NCI-H146 (cell line): ENCODE data around the gene ETV7.
A peak's percentile ranks its signal among the peaks of the same experiment; 100 is the strongest.
"Not testable (repeated sequence)": the region's sequence is repeated elsewhere in the genome, so short reads cannot be mapped to it uniquely, and the experiment has no call there.

ENCODE experiments used
- DNase-seq: peaks from one replicate; lab custom pipeline; 2025; lab: John Stamatoyannopoulos, UW

The ETV7 gene

DNA sequence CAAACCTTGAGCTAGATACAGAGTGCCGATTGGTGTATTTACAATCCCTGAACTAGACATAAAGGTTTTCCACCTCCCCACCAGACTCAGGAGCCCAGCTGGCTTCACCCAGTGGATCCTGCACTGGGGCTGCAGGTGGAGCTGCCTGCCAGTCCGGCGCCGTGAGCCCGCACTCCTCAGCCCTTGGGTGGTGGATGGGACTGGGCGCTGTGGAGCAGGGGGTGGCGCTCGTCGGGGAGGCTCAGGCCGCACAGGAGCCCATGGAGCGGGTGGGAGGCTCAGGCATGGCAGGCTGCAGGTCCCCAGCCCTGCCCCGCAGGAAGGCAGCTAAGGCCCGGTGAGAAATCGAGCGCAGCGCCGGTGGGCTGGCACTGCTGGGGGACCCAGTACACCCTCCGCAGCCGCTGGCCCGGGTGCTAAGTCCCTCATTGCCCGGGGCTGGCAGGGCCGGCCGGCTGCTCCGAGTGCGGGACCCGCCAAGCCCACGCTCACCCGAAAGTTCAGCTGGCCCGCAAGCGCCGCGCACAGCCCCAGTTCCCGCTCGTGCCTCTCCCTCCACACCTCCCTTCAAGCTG, 23.3 kb downstream of the ETV7 start:
- DNase-seq: not testable (repeated sequence)

DNA sequence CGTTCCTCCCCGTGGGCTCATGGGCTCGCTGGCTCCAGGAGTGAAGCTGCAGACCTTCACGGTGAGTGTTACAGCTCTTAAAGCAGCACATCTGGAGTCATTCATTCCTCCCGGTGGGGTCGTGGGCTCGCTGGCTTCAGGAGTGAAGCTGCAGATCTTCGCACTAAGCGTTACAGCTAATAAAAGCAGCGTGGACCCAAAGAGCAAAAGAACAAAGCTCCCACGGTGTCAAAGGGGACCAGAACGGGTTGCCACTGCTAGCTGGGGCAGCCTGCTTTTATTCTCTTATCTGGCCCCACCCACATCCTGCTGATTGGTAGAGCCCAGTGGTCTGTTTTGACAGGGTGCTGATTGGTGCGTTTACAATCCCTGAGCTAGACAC, 24.1 kb downstream of the ETV7 start:
- not testable (repeated sequence) for DNase-seq

DNA sequence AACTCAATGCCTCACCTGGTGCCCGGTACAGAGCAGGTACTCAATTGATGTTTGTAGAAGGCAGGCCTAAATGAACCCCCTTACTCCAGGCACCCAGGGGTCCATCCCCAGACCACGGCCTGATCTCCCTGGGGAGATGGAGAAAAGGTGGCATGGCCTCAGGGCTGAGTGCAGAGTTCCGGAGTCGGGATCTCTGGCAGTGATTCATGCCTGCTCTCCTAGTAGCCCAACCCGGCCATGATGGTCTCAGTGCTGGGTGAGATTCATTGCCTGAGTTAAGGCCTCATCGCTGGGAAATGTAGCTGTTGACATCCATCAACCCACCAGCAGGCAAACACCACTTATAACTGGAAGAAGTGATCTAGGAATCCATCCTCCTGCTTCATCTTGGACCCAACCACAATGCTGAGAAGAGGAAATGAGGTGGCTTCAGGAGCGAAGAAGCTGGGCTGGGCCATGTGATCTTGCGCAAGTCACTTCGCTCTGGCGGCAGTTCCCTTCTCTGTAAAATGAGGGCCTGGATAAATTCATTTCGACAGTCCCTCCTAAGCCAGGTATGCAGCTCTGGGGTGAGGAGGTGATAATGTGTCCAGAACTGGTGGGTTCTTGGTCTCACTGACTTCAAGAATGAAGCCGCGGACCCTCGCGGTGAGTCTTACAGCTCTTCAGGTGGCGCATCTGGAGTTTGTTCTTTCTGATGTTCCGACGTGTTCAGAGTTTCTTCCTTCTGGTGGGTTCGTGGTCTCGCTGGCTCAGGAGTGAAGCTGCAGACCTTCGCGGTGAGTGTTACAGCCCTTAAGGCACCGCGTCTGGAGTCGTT, 24.7 kb downstream of the ETV7 start:
- DNase-seq: no peak

DNA sequence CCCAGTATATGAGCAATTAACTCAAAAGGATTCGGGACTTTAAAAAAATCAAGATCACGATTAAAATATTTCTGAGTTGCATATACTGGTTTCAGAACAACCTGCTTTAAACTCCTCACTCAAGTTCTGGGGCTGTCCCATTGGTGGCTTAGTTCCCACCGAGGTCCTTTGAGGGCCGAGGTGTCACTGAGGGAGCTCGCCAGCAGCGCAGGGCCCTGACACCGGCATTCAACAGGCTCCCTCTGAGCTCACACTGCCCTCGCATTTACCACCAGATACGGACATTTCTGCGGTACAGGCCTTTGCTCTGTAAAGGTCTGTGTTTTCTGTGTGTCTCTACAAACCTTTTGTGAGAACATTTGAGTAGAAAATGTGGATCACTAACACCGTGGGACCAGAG, 26.4 kb downstream of the ETV7 start:
- DNase-seq: no peak

DNA sequence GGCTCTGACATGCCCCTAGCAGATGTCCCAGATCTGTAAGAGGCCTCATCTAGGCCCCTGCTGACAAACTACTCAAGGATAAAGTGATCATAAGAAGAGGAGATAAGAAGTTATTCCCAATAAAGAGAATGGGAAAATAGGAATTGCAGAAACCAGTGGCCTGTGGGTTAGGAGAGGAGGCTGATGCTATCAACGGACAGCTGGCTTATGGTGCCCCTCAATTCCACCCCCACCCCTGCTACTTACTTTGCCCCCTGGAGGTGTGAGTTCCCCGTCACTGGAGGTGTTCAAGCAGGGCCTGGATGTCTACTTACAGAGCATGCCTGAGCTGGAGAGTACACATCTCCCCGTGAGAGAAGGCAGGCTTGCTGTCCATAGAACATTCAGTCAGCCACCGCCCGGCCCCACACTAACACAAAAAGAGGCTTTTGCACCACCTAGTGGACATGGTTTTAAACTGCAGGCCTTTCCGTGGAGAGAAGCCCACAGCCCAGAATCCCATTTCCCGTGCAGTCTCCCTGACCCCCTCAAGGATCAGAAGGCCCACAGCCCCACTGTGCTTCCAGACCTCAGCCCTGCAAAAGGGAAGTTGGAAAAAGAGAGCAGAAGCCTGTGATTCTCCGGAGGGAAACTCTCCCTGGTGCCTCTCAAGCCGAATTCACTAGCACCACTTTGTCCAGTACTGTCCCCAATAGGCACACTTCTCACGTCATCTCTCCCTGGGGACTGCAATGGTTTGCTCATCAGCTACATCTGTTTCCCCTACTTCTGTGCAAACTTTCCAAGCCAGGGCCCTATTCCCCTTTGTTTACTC, 27.0 kb downstream of the ETV7 start:
- peak; percentile 81 for DNase-seq

DNA sequence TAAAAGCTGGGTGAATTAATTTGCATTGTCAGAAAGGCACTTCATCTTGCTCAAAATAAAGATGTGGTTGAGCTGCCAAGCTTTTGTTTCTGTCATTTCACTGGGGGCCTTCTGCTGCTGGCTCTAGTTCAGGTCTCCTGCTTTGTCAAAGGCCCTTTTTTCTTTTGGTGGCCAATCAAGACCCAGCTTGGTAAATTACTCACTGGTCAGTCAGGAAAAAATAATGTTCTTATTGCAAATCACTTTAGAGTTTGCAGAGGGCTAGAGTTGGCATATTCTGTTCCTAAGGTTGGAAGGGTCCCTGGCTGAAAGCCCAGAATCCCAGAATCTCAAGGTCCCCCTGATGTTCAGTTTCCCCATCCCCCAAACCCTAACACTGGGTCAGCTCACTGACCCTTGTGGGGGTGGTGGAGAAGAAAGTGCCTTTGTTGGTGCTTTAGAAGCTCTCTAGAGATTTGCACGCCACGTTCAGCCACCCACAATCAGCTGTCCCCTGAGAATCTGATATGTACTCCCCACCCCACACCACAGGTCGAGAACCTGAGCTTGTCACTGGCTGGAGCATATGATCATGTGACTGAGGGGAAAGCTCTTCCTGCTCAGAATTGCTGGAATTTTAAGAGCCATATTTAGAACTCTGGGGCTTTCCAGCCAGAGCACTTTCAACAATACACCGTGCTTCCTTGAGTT, 29.1 kb downstream of the ETV7 start:
- no peak for DNase-seq

DNA sequence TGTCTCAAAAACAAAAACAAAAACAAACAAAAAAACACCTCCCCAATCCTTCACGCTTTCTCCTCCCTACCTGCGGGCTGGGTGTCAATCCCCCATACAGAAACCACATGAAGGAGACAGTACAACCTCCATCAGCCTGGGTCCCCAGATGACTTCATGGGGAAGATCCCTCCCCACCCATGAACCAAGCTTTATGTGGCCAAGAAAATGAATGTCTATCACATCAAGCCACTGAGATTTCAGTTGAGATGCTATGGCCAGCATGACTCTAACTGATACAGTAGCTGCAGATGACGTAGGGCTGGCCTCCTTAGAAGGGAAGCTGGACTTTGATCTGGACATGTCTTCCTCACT, 29.6 kb downstream of the ETV7 start:
- no peak for DNase-seq

DNA sequence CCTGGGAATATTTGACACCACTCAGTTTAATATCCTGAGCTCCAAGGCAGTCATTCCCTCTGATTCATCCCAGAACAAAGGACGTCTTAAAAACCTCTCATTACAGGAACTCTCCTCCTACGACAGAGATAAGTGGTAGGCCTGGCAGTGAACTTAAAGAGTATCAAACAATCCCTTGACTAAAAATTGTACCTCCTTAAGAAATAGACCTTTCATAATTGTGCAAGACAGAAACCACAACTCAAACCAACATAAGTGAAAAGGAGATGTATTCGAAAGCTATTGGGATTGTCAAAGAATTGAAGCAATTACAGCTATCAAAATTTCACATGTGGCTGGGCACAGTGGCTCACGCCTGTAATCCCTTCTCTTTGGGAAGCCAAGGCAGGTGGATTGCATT, 31.6 kb downstream of the ETV7 start:
- no peak for DNase-seq

DNA sequence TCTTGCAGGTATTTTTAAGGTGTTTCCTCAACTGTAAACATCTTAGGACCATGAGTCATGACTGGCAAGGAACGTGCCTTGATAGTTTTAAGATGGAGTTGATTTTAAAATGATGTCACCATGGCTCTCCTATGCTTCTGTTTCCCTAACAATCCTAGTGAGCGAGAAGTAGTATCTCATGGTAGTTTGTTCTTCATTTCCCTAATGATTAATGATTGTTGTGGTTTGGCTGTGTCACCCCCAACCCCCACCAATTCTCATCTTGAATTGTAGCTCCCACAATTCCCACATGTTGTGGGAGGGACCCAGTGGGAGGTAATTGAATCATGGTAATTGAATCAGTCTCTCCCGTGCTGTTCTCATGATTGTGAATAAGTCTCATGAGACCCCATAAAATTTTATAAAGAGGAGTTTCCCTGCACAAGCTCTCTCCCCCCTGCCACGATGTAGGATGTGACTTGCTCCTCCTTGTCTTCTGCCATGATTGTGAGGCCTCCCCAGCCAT, 34.0 kb downstream of the ETV7 start:
- DNase-seq: no peak

DNA sequence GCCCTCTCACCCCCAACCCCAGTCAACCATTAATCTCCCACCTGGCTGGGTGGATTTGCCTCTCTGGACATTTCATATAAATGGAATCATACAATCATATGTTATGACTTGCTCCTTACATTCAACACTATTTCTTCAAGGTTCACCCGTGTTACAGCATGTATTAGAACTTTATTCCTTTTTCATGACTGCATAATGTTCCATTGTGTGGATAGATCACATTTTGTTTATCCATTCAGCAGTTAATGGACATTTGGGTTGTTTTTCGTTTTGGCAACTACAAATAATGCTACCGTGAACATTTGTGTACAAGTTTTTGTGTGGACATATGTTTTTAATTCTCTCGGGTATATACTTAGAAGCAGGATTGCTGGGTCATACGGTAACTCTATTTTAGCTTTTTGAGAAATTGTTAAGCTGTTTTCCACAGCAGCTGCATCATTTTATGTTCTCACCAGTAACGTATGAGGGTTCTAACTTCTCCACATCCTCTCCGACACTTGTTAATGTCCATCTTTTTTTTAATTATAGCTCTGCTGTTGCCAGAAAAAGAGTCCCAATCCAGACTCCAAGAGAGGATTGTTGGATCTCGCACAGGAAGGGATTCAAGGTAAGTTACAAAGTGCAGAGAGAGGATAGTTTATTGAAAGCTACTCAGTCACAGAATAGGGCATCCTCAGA, 34.9 kb downstream of the ETV7 start:
- DNase-seq: no peak

DNA sequence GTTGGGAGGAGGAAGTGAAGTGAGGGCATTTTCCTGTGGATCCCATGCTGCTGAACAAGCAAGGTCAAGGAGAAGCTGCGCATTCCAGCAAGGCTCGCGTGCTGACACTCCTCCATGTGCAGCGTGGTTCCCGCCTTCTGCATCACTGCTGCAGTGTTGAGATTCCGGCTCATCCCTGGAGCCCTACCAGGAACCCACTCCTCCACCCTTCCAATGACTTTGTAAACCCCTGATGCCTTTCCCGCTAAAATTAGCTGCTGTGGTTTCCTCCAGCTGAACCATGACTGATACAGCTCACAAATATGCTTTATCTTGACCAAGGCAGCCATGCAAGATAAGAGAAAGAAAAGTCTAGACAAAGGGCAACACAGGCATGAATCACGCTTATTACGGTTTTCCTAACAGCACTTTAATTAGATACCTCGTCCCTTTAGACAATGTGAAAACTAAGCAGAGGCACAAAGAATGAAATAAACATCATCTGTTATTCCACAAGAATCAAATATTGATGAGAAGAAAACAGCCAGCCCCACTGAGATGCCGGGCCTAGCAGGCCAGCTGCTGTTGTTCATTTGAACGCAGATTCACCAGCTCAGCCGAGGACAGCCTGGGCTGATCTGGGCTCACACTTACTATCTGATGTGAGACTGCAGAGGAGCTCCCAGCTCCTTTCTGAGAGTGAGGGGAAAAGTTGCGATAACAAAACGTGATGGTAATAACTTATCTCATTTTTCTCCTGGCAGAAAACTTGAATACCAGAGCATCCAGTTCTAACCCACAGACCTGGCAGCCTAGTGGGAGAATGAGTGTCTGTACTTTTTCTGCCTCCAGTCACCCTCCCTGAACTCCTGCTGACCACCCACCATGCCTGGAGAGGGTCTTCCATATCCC, 36.5 kb downstream of the ETV7 start:
- DNase-seq: no peak

DNA sequence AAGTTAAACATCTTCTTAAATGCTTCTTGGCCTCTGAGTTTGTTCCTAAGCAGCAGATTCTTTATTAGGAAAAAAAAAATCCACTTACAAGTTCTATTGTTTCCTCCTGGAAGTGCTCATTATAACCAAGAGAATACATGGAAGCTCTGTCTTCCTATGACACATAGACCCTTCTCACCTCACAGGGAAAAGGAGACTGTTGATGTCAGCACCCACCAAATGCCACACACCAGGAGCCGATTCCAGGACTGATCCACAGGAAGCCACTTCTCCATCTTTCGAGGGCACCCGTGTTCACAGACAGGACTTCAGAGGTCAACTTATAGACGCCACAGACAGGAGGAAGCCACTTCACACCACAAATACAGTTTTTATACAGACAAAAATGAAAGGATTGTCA, 37.4 kb downstream of the ETV7 start:
- no peak for DNase-seq

DNA sequence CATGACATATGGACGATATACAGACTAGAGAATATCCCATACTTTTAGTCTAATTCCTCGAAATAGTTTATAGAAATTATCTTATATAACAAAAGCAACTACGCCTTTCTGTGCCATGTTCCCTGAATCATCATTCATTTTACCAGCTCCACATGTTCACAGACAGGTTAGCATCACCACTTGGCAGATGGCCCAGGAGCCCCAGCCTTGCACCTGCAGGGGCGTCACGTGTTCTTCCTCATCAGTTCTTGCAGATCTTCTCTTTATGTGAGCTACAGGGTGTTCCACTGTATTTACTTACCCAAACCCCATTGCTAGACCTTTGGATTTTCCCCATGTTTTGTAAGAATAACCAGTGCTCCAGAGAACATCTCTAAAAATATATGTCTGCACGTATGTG, 38.2 kb downstream of the ETV7 start:
- peak; percentile 91 for DNase-seq

DNA sequence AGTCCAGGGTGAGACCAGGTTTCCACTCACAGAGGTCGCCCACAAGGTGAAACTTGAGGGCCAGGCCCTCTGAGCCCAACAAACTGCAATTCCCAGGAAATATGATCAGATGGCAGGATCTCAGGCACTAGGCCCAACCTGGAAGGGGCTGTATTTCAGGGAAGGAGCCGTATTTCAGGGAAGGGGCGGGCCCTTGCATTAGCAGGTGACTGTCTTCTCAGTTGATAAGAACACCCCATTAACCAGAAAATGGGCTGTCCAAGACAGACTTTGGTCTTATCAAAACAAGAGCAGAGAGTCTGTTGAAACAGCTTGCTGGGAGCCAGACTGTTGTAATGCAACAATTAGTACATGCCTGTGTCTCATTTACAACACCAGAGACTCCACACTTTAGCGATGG, 39.8 kb downstream of the ETV7 start:
- DNase-seq: no peak

DNA sequence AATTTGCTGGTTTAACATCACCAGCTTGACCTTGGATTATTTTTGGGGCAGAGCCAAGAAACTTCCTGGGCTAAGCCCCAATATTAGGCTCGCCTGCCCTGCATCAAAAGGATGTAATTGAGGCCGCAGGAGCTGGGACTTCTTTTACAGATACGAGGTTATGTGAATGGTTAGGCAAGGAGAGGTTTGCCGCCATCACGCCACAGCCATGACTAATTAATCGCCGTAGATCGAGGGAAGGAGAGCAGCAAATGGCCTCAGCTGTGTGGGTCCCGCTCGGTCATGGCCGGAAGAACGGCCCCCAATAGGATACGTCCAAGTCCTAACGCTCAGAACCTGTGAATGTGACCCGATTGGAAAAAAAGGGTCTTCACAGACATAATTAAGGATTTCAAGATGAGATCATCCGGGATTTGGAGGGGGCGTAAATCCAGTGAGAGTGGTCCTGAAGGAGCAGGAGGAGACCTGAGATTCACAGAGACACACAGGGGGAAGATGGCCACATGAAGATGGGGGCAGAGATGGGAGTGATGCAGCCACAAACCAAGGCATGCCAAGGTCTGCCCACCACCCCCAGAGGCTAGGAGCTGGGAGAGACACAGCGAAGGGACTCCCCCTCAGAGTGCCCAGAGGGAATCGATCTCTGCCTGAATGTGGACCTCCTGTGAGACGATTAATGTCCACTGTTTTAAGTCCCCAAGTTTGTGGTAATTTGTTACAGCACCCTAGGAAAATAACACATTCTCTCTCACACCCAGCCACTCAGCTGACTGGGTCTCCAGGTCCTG, 40.8 kb downstream of the ETV7 start:
- DNase-seq: no peak

DNA sequence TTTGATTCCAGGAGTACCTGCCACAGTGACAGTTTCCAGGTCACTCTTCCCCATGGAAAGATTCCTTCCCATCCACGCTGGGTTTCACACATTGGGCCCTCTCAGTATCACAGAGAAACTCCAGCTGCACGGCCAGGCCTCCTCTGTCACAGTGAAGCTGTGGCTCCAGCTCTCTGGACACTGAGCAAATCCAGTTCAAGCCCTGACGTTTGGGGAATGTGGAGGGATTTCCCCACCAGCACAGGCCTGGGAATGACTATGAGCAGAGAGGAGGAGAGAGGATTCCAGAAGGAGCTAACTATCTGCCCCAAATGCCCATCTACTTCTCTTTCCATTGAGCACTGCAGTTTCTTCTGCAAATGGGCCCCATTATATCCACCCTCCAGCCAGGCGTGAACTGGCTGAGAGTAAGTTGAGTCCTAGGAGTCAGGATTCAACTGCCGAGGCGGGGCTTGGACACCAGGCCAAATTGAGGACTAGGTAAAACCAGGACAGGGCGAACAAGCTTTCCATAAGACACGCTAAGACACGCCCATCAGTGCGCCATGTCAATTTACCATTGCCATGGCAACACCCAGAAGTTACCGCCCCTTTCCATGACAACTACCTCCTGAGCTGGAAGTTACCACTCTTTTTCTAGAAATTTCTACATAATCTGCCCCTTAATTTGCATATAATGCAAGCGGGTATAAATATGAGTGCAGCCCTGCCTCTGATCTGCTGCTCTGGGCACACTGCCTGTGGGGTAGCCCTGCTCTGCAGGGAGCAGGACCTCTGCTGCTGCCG, 41.6 kb downstream of the ETV7 start:
- no peak for DNase-seq

DNA sequence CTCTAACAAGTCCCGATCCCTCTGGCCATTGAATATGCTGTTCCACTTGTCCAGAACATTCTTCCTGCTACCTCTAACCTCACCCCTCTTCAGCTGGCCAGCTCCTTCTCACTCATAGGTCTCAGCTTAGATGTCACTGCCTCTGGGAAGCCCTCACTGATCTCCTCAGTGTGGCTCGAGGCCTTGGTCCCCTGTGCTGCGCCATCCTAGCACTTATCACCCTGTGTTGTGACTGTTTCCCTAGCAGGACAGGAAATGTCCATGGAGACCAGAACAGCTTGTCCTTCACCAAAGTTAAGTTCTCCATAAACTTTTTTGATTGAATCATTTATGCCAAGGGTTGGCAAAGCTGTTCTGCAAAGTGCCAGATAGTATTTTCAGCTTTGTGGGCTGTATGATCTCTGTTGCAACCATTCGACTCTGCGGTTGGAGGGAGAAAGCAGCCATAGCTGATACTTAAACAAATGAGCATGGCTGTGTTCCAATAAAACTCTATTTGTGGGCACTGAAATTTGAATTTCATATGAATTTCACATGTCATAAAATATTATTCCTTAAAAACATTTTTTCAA, 44.3 kb downstream of the ETV7 start:
- no peak for DNase-seq

DNA sequence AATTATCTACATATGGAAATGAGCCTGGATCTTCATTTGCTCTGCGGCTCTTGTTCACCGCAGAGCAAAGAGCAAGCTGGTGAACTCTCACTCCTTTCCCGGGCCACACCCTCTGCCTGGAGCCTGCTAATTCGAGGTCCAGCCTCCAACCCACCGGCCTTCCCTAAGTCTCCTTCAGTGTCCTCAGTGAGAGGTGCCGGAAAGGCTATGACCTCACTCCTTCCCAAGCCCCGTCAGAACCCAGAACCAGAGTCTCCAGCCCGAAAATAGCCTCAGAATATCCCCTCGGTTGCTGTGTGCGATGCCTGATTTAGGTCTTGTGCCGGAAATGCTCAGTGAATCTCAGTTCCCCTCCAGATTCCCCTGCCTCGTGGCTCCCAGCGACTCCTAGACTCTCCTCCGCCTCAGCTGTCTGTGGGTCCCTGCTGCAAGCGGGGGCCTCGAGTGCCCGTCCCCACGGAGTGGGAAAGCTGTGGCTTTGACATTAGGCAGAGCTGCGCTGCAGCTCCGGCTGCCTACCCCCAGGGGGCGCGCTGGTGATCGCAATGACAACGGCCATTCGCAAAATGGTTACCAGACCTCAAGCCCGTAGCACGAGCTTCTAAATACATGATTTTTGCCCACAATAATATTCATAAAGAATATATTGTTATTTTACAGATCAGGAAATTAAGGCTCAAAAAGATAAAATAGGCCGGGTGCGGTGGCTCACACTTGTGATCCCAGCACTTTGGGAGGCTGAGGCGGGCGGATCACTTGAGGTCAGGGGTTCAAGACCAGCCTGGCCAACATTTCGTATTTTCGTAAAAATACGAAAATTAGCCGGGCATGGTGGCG, 46.6 kb downstream of the ETV7 start:
- peak; percentile 71 for DNase-seq
